Measurements from ENCODE around the gene ARHGAP22.

- TF ChIP-seq POLR2AphosphoS5 (IDR thresholded peaks at IDR 0.05; ENCODE audit: low read depth, low read length), result no peak
- no peak for TF ChIP-seq TAF1 (IDR thresholded peaks at IDR 0.05; ENCODE audit: borderline replicate concordance, insufficient read depth, low read length)
- TF ChIP-seq REST (IDR thresholded peaks at IDR 0.05; ENCODE audit: insufficient read depth in 1 of 2, low read depth in 2 of 2, low read length in 2 of 2), result no peak
- TF ChIP-seq FOXP2 (optimal IDR thresholded peaks at IDR 0.05; ENCODE audit: borderline replicate concordance, extremely low read depth, extremely low read length, insufficient read depth), result no peak
These were observed 164.1 kb downstream of the ARHGAP22 start for GRCh38 chr10:48440771-48441170.

Data from PFSK-1 (cell line).